GM19193 (cell line): ENCODE results near the gene AP5M1.

Source experiments
- POLR2A ChIP-seq: IDR thresholded peaks from 4 replicates; pipeline ENCODE4 v1.6.1; 2011; ENCODE audit not compliant: insufficient read depth, insufficient read length; ENCODE audit errors: extremely low read depth

Gene AP5M1, protein sequence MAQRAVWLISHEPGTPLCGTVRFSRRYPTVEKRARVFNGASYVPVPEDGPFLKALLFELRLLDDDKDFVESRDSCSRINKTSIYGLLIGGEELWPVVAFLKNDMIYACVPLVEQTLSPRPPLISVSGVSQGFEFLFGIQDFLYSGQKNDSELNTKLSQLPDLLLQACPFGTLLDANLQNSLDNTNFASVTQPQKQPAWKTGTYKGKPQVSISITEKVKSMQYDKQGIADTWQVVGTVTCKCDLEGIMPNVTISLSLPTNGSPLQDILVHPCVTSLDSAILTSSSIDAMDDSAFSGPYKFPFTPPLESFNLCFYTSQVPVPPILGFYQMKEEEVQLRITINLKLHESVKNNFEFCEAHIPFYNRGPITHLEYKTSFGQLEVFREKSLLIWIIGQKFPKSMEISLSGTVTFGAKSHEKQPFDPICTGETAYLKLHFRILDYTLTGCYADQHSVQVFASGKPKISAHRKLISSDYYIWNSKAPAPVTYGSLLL

DNA sequence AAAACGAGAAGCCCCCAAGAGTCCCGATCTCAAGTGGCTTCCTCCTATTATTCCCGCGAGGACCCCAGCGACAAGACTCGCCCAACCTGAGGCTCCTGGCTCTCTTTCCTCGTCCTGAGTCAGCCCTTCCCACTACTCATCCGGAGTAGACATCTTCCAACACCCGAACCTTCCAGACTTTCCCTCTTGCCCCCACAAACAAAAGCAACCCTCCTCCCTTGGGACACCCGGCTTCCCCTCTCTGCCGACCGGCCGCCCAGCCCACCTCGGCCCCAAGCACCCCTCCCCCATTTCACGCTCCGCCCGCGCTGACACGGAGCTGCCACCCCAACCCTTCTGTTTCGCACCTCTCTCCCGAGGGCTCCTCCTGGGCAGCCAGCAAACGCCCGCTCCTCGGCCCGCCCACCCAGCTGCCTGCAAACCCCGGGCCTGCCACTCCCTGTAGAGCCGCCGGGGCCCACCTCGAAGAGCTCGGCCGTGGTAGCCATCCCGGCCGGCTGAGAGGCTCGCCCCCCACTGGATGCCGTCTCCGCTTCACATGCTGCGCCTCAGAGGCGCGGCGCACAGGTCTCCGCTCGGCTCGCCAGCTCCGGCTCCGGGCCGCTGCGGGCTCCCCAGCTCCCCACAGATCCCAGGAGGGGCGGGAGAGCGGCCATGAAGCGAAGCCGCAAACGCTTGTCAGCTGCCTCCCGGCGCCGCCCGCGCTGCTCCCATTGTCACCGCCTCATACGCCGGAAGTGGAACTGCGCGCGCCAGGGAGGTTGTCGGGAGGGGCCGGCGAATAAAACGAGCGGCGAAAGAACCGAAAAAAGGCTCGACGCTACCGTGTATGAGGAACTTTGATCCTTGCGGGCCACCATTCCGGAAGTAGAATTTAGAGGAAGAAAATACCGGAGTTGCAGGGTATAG, at the start of gene AP5M1, which contains the start of gene EXOC5:
Gene AP5M1, plus strand, starts transcription at position 811 of the 909 bp plus-strand sequence. CDS start 344 bp downstream, outside the sequence.
Gene EXOC5, minus strand, starts transcription at position 745 of the 909 bp plus-strand sequence. Its CDS starts 257 bp downstream, at position 488.
- peak; percentile 86 for TF ChIP-seq POLR2A

DNA sequence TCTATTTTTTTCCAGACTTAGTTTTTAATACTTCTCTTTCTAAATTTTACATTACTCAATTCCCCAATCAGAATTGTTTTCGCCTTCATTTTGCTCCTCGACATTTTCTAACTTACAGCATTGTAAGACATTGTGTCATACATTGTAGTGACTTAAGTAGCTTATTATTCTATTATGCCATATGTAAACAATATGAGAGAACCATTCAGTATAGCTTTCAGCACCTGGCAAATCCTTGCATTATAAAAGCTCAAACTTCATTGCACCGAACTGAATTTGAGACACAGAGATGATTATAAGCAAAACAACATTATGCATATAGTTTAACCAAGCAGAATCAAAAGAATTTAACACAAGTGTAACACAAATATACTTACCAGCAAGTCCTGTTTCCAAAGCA, 46.8 kb upstream of the AP5M1 start:
- TF ChIP-seq POLR2A: no peak

DNA sequence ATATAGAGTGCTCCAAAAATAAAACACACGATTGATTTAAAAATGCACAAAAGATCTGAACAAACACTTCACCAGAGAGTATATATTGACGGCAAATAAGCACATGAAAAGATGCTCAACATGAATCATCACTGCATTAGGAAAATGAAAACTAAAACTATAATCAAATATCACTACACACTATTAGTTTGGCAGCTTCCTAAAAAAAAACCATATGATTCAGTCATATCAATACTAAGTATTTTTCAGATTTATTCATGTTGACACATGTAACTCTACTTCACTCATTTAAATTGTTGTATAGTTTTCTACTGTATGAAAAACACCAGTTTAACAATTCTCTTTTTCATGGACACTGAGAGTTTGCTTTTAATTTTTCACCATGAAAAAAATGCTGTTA, 41.7 kb upstream of the AP5M1 start:
- TF ChIP-seq POLR2A: no peak

DNA sequence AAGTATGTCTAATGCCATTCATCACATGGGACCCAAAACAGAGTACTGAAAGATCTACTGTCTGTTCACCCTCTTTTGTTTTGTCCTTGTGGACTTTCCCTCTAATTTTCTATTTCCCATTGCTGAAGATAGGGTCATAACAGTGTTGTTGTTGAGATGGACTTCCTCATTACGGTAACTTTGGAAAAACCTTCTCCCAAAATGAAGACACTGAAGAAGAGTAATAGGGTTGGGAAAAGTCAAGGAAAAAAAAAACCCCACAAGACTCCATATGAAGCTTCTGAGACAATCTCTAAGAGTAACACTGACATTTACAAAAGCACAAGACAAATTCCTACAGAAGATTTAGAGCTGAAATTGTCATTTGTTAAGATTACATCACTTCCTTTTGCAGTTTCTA, 36.8 kb upstream of the AP5M1 start:
- no peak for TF ChIP-seq POLR2A

DNA sequence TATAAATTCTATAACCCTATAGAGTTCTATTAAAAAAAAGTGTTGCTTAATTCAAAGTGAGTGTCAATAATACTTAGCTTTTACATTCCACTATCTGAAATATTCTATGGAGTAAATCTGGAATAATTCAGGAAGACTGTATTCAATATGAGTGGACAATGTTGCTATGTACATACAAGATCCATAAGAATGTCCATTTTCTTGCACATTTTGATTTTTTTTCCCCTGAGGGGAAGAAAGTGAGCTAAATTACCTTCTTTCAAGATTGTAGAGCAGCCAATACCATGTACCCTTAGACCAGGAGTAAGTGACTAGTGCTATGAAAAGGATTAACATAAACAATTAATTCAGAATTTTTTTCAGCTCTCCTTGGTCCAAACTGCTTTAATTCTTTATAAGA, 25.5 kb upstream of the AP5M1 start:
- no peak for TF ChIP-seq POLR2A

DNA sequence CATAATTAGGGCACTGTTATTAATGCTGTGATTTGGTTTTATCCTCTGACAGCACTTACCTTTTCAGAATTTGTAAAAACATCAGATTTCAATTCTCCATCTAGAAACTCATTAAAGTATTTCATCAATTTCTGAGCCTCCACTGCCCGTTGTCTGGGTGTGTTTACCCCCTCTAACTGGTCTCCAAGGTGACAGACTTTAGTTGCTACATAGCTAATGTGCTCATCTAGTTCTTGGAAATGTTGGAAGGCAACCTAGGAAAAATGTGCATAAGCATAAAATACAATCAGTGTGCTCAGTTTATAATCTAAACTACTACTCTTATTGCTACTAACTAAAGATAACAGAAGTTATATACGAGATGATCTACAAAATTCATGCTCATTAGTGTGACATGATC, 24.7 kb upstream of the AP5M1 start:
- no peak for TF ChIP-seq POLR2A

DNA sequence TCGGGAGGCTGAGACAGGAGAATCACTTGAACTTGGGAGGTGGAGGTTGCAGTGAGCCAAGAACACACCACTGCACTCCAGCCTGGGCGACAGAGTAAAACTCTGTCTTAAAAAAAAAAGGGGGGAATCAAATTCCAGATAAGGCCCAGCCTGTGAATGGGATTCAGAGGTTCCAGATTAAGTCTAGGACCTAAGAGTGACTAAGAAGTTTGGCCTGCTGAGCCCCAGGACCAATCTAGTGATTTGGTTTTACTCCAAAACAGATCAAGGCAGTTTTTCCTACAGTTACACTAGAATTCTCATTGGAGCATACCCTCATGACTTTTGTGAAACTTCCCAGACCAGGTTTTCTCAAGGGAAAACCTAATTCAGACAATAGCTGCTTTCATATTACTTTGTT, 22.8 kb upstream of the AP5M1 start:
- TF ChIP-seq POLR2A: no peak

DNA sequence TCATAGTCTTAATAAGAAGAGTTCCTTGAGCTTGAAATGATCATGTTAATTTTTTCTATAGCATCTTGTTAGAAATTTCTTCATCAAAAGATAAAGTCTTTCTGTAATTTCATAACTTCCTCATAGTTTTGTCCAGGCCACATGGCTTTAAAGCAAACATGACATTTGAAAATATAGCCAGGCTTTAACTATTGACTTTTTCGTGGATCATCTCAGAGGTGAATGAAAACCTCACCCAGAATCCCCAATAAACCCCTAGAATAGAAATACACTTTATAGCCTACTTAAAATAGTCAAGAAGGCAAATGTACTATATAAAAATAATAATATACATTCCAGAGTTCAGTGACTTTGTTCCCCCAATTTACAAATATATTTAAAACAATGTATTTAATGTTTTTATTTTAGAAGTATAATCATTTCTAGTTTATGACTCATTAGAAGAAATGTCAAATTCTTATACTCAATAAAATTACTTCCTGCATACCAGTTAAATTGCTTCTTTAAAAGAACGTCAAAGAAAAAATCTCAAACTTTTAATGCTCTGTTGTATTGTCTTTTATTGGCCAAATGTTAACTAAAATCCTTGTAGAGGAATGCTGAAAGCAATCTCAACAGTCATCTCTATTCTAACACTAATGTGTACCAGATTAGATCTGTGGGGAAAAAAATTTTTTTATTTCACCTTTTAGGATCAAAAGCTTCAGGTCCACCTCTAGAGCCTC, 21.7 kb upstream of the AP5M1 start:
- no peak for TF ChIP-seq POLR2A

DNA sequence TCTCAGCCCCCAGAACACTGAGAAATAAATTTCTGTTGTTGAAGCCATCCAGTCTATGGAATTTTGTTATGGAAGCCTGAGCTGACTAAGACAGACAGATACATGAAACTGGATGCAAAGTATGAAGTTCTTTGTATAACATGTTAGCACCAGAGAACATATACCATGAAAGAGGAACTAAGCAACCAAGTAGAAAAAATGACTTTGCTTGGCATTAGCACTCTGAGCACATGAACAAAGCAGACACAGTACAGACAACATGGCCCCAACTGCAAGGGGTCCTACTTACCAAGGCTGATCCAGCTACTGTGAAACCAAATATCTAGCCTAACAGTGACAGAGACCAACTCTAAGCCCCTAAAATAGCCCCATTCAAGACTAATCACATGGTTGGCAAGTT, 13.9 kb upstream of the AP5M1 start:
- no peak for TF ChIP-seq POLR2A

DNA sequence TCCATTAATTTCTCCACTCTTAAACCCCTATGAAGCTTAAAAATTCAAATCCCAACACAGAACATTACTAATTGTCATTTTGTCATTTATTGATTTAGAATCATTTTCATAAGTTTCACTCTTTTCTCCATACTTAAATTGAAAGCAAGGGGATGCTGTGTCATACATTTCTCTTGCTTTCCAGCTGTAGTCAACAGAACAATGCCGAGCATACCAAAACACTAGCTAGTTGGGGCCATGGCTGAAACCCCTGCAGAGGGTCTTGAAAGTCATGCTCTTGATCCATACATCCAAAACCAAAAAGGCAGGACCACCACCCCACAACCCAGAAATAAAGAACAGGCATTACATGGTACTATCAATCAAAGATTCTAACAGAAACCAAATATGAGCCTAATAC, 9.1 kb upstream of the AP5M1 start:
- no peak for TF ChIP-seq POLR2A

DNA sequence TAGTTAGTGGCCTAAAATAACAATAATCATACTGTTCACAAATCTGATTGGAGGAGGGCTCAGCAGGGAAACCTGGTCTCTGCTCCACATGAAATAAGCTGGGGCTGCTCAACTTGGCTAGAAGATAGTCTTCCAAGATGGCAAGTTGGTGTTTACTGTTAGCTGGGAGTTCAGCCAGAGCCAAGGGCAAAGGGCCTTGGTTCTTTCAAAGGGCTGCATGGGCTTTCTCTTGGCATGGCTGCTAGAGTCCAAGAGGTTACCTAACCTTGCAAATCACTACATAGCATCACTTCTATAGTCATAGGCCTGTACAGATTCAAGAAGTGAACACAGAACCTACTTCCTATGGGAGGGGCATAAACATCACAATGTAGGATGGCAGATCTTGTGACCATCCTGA, 7.2 kb upstream of the AP5M1 start:
- no peak for TF ChIP-seq POLR2A

DNA sequence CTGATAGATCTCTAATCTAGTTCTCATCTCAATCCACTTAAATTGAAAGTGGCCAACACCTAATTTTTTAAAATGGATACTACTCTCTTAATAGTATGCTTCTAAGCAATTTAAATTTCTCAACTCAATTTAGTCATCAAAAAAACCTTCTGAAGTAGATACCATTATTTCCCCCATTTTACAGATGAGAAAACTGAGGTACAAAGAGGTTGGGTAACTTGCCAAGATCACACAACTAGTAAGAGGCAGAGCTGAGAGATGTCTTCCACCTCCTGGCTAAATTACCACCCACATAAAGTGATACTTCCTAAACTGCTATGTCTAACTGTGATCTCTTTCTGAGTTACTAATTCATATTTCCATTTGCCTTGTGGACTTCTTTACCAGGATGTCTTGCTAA, 6.7 kb upstream of the AP5M1 start:
- no peak for TF ChIP-seq POLR2A

DNA sequence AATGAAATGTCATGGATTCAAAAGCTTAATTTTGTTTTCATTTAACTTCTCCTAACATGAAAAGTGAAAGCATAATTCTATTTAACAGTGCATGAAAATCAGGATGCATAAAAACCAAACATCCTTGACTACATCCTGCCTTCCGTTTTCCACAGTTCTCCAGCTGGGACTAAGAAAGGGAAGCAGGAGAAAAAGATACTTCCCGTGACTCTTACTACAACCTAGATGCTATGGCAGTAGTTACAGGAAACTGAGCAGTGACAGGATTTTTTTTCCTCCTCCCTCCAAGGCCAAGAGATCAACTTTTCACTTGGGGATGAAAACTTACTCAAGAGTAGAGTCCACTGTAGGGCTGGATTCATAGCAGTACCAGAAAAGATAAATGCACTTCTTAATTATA, 2.7 kb upstream of the AP5M1 start:
- TF ChIP-seq POLR2A: no peak

DNA sequence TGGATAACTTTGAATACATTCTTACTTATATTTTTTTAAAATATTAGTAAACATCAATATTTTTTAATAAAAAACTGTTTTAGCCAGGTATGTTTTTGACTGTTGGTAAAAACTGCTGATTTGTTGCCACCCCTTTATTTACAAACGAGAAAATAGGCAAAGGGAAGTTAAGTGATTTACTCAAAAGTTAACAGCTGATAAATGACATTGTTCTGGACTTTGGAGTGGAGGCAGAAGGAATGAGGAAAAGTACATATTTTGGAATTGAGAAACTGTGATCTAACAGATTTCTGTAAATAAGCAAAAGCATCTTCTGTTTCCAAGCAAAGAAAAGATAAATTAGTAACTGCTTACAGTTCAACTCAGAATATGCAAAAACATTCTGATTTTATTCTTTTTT, 4.5 kb downstream of the AP5M1 start:
- no peak for TF ChIP-seq POLR2A

DNA sequence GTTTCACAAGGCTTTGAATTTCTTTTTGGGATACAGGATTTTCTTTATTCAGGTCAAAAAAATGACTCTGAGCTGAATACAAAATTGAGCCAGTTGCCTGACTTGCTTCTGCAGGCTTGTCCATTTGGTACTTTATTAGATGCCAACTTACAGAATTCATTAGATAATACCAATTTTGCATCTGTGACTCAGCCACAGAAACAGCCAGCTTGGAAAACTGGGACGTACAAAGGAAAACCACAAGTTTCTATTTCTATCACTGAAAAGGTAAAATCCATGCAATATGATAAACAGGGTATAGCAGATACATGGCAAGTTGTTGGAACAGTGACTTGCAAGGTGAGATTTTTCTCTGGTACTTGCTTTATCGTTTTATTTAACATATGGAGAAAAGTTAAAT, 5.8 kb downstream of the AP5M1 start:
- TF ChIP-seq POLR2A: no peak
